Activated CD4-positive, alpha-beta T cell treated with anti-CD3 and anti-CD28 coated beads for 24 hours (primary cell): ENCODE data around the gene DYRK4.

Experiments used
- DNase-seq, 2 donors: peaks; one replicate each; pipeline ENCODE4 v3.0.0-alpha.2; 2020; ENCODE audit warnings: low read depth in 2 of 2

The DYRK4 gene

DNA sequence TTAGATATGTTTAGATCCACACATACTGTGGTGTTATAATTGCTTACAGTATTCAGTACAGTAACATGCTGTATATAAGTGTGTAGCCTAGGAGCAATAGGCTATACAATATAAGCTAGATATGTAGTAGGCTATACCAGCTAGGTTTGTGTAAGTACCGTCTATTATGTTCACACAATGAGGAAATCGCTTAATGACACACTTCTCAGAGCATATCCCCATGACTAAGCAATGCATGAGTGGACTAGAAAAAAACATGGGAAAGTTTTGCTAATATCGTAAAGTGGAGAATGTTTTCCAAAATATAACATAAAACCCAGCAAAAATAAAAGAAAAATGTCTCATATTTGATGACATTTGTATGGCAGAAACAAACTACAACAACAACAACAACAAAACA, 59.5 kb downstream of the DYRK4 start:
- DNase-seq = no peak

DNA sequence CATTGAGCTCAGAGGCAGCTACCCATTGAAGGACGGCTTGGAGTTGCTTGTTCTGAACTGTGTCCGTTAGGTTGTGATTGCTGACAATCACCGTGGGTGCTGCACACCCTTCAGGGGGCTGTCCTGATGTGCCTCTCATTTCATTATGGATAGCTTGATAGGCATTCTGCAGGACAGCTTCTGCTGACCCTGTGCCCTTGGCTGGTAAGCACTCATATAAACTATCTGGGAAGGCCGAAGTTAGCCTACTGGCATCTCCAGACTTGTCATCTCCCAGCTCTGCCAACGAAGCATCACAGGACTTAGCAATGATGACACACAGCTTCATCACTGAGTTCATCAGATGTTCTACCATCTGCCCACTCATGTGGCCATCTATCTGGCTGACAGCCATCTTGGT, 64.5 kb downstream of the DYRK4 start:
- DNase-seq = no peak

DNA sequence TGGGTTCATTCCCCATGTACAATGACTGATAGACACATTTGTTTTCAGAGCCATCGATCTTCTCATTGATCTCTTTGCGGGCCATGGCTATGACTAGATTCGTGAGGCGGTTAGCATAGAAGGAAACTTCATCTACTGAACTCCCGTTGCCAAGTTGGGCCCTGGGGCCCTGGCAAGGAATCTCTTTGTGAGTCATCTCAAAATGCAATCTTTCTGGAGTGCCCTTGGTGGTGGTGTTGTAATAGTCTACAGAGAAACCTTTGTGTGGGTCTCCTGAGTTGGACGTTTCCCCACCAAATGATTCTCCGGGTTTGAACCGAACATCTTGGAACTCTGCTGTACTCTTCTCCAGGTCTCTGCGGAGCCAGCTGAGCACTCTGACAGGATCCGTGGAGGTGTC, 66.4 kb downstream of the DYRK4 start:
- no peak for DNase-seq

DNA sequence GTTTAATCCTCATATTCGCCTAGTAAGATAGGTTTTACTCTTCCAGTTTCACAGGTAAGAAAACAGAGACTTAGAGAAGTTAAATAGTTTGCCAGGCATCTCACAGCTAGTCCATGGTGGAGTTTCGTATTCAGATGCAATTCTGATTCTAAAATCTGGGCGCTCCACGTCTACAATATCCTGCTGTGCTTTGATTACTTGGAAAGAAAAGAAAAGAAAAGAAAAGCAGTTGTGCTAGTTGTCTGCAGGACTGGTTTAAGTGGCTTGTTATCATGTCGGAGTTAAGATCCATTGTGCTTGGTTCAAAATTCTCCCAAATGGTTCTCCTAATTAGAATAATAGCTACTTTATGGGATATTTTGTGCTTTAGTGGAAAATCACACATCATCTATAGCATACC, 68.3 kb downstream of the DYRK4 start:
- no peak for DNase-seq

DNA sequence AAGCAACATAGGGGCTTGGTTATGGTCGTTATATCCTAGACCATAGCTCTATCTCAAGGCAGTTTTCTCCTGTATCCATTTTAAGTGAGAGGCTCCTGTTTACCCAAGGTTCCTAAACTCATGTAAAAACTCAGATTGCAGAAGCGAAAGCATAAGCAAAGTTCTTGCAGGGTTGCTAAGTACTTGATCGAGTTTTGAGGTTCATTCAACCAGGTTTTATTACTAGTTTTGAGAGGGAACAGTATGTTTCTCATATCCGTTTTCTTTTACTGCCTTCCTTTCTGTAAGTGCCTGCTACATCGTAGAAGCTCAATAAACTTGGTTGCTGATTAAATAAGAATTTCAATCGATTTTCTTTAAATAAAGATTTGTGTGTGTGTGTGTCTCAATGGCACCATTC, 81.7 kb downstream of the DYRK4 start:
- no peak for DNase-seq

DNA sequence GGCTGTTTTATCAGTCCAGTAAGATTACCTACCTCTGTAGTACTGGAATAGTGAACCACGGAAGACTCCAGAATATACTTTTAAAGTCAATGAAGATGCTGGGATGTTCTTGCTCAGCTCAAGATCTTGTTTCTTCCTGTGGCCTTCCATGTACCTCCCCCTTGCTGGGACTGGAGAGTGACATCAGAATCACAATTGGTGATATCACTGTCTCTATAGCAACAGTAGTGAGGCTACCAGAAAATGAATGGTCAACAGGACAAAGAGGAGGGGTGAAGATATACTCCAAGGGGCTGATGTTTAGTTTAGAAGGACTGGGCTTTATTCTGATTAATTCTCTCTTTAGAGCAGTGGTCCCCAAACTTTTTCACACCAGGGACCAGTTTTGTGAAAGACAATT, 83.0 kb downstream of the DYRK4 start:
- DNase-seq = no peak

DNA sequence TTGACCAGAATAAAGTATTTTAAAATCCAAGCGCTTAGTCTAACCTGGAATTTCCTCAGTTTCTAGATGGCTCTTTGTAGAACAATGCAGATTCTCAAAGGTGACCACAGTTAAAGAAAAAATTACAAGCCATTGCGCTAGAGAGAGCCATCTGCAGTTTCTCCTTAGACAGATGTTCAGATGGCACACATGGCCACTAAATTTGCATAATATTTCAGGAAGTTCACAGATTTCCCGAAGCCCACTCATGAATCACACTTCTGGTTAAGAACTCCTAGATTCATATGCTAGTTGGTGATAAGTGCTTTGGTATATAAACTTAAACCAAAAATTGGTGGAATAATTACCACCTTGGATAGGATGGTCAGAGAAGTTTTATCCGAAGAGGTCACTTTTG, 86.1 kb downstream of the DYRK4 start:
- DNase-seq = no peak

DNA sequence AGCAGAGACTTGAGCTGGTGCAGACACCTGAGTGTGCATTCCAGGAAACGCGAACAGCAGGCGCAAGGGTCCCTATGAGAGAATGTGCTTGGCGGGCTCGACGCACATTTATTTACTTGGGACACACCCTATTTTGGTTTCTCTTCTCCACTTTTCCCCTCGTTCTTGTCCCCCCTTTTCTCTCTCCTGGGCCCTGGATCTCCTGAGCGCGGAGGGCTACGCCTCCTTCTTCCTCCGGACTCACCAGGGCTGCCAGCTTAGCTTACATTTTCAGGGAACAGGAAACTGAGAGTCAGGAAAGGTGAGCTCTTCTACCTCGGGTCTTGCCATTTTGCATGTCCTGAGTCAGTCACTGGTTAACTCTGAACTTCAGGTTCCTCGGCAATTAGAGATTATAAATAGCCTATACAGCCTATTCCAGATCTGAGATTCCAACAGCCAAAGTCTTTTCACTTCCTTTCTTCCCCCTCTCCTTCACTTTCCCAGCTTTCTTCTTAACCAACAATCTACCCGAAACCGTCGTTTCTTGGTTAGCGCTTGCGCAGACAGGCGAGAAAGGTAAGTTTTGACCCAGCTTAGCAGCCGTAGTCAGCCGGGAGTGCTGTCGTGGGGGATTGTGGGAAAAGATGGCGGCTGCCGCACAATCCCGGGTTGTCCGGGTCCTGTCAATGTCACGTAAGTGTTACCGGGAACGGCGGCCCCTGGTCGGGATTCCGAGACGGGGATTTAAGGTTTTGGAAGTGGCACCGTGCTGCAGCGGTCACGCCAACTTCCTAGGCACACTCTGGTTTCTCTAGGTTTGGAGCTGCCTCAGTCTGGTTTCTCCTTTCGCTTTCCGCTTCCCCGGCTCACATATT, 86.7 kb downstream of the DYRK4 start, which contains the start of the genes AKAP3 and NDUFA9:
Gene AKAP3, minus strand, starts transcription at position 551 of the 857 bp plus-strand sequence. CDS start 10,855 bp downstream, outside the sequence.
Gene NDUFA9, plus strand, starts transcription at position 614 of the 857 bp plus-strand sequence. Its CDS starts 13 bp downstream, at position 627.
- DNase-seq = peak; percentile 63 to 65

DNA sequence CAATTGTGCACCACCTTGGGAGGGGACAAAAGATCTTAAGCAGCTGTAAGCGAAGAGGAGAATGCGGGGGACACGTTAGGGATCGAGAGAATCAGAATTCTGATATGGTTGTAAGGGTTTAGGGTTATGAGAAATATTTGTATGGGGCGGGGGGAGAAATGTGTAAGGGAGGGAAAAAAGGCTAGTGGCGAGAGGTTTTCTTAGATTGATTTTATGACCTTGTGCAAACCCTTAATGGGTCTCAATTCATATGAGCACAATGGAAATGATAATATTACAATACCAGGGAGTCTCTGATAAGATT, 87.3 kb downstream of the DYRK4 start:
- no peak for DNase-seq

DNA sequence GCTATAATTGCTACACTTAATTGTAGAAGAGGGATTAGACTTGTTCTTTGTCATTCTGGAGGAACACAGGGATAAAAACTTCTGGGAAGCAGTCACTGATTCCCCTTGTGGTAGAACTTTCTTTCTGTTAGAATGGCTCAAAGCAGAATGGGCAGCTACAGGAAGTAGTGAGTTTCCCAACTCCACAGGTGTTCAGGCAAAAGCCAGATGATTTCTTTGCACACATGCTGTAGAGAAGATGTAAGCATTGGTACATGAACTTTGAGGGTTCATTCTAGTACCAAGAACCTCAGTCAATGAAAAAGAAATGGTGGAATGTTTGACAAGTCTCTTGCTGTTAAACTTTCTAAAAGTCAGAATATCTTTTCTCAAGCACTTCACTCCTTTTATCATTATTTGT, 91.2 kb downstream of the DYRK4 start:
- DNase-seq = no peak

DNA sequence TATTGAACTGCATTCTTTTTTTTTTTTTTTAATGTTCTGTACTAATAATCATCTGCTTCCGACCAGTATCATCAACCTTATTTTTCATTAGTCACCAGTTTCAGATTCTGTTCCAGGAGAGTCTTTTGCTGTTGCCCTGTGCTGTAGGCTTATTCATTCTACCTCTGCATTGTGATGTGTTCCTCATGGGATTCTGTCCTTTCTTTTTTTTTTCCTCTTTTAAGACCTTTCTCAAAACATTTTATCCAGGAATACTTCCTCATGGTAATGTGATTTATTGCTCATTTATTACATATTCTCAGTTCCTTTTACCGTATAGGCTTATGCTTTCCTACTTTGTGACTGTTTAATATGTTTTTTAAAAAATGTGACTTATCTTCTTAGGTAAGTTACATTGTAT, 91.7 kb downstream of the DYRK4 start:
- DNase-seq = no peak
